HG03135 (cell line): ENCODE measurements around the gene HCRTR1.

Source experiments
- ATAC-seq: cut with Tn5 transposase; IDR thresholded peaks from one replicate; pipeline ENCODE4 v1.9.1; 2021; ENCODE audit warnings: mild to moderate bottlenecking, moderate library complexity; ENCODE audit not compliant: unreplicated experiment

The HCRTR1 gene

DNA sequence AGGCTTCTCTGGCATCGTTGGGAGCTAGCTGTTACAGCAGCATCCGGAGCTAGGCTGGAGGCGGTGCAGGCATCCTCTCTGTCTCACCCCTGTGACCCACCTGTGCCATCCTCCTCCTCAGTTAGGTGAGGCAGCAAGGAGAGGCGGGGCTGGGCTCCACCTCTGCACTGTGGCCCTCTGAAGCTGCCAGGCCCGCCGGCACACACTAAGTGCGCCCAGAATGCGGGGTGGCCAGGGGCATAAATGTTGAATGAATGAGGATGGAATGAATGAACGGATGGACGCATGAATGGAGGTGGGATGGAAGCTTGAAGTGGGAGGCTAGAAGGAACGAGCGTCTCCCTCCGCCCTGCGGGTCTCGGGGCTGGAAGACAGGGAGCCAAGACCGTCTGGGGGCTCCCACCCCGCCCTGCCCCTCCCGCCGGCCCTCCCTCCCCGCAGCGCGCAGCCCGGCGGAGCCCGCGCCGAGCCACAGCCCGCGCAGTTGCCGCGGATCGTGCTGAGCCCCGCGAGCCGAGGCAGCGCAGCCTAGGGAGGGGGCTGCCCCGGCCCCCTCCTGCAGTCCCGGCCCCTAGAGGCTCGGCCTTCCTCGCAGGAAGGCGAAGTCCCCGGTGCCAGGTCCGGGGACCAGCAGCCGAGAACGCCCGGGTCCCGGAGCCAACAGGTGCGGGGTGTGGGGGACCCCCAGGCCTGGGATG is at the start of gene HCRTR1:
Gene HCRTR1 (plus strand): TSS at position 472 of the 698 bp plus-strand sequence. CDS start 1,504 bp downstream, outside the sequence.
- no peak for ATAC-seq

DNA sequence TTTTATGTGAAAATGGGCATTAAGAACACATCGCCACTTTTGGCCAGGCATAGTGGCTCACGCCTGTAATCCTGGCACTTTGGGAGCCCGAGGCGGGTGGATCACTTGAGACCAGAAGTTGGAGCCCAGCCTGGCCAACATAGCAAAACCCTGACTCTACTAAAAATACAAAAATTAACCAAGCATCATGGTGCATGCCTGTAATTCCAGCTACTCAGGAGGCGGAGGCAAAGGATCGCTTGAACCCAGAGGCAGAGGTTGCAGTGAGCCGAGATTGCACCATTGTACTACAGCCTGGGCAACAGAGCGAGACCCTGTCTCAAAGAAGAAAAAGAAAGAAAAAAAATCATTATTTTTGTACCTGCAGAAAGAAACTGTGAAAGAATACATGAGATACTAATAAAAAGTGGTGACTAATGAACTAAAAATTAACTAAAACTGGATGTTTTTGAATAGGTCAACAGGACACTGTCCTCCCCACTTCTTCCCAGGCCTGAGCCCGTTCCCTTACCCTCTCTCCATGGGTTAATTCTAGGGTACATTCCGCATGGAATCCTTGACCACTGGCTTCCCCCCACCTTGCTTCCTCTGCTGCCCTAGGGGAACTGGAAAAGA is 49.4 kb upstream of the HCRTR1 start:
- ATAC-seq: no peak

DNA sequence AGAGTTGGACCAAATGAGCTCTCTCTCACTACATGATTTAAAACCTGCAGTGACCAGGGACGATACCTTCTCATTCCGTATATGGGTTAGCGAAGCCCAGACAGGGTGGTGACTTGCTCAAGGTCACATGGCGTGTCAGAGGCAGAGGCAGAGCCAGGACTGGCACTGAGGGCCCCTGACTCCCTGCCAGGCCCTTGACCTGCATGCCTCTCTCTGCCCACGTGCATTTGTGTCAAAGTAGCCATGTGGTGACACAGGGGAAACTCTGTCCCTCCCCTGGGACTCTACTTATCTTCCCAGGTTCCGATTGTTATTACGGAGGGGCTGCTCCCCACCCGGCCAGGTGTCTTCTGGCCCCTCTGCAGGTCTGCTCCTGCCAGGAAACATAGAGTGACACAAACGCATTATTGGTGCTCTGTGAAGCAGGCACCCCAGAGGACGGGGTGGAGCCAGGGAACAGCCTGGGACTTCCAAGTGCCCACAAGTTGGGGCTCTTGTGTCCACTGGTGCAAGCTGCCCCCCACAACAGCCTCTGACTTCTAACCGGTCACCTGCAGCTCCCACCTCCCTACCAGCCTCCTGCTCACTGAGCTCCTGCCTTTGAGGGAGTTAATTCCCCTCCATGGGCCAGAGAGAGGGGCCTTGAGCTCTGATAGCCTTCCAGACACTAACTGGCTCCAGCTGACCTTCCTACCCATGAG is 48.4 kb upstream of the HCRTR1 start:
- ATAC-seq: no peak

DNA sequence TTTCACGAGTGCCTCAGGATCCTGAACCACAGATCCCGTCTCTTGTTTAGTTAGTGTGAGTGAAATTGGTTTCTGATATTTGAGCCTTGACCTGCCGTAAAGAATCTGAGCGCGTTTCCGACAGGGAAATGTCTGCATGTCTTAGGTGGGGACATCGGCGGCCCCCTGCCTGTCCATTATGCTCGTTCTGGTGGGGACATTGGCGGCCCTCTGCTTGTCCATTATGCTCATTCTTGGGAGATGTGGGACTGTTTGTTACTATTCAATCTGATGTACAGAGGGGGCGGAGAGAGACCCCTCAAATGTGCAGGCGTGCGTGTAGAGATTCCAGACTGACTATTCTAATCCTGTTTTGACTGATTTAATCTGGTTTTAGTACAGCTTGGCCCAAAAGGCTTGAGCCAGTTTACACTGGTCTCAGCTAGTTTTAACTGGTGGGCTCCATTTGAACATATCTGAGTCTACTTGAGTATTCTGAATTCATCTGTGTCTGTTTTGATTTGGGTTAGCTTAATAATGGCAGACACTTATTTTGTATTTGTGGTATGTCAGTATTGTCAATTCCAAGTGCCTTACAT is 47.8 kb upstream of the HCRTR1 start:
- ATAC-seq: no peak

DNA sequence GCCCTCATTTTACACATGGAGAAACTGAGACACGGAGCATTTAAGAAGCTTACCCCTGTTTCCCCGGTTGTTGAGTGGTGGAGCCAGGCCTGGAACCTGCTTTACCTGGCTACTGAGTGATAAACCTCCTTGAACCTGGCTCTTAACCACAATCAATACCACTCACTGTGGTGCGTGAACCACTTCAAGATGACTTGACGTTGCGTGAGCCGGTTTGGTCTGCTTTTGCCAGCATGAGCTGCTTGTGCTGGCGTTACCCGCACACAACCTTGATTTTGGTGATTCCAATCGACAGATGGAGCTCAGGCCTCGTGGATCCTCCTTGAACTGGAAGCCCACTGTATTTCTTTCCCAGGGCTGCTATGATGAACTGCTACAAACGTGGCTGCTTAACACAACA is 47.3 kb upstream of the HCRTR1 start:
- no peak for ATAC-seq

DNA sequence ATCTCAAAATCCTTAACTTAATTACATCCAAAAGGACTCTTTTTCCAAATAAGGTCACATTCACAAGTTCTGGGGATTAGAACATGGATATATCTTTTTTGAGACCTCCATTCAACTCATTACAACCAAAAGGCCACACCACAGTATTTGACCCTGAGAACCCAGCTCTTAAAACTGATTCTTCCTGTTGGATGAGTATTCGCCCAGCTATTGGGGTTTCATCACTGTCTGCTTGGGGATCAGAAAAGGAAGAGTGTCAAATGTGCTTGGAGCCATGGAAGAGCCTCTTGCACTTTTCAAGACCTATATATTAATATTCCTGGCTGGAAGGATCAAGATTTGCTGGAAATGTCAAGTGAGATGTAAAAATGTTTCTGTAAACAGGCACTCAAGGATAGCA is 46.6 kb upstream of the HCRTR1 start:
- no peak for ATAC-seq

DNA sequence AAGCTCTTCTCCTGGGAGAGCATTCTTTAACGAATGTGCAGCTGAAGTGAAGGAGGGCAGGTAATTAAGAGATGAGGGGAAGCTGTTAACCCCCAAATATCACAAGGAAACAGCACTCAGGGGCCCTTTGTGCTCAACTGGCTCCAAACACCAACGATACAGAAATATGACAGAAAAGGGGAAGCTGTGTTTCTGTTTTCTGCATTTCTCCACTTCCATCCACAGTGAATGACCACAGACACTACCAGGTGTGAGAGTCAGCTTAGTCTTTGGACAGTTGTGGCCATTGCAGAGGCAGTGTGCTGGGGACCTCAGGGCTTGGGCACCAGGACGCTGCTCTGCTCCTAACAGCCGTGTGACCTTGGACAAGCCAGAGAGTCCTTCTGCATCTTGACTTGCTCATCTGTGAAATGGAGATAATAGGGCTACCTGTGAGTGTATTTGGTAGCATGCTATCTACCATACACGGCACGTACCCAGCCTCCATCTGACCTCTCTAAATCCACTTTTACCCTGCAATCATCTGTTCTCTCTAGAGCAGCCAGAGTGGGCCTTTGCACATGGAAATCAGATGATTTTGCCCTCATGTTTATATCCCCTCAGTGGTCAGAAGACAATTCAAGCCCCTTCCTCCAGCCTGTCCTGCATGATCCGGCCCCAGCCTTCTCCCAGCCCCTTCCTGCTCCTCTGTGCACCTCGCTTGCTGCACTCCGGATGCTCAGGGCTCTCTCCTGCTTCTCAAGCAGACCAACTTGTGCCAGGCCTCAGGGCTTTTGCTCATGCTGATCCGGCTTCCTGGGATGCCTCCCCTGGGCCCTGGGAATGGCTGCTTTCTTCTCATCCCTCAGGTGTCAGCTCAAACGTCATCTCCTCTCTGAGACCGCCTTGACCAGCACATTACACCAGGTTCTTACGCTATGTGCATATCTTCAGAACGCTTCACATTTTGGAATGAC is 45.9 kb upstream of the HCRTR1 start:
- ATAC-seq: no peak

DNA sequence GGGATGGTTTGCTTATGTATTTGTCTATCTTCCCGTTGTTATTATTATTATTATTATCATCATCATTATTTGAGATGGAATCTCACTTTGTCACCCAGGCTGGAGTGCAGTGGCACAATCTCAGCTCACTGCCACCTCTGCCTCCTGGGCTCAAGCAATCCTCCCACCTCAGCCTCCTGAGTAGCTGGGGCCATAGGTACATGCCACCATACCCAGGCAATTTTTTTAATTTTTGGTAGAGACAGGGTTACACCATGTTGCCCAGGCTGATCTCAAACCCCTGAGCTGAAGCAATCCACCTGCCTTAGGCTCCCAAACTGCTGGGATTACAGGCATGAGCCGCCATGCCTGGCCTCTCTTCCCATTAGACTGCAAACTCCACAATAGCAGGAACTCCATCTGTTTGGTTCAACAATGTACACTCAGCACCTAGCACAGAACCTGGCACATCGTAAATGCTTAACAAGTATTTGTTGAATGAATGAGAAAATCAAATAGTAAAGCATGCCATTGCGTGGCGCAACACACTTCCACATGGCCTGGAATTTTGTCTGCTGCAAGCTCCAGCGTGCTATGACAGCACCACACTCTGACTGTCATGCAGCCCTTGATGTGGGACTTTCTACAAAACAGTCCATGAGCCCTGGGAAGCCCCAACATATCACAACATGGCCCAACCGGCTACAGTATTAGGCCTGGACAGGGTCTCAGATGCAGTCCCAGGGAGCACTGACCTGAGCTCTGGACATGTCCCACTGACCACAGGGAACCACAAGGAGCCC is 45.0 kb upstream of the HCRTR1 start:
- ATAC-seq: no peak

DNA sequence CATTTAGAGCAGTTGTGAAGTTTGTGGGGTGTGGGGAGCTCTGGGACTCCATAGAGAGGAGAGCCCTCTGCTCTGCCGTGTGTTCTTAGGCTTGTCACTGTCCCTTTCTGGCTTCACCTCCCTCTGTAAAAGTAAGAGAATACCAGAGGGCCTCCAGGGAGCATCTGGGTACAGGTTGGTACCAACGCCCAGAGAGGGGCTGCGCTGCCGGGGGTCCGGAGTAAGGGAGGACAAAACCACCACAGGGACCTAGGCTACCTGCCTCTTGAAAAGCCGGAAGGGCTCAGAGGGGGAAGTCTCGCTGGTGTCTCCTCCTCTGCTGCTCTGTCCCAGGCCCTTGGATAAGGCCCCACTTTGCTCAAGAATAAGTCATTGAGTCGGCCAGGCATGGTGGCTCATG is 44.2 kb upstream of the HCRTR1 start:
- ATAC-seq: no peak

DNA sequence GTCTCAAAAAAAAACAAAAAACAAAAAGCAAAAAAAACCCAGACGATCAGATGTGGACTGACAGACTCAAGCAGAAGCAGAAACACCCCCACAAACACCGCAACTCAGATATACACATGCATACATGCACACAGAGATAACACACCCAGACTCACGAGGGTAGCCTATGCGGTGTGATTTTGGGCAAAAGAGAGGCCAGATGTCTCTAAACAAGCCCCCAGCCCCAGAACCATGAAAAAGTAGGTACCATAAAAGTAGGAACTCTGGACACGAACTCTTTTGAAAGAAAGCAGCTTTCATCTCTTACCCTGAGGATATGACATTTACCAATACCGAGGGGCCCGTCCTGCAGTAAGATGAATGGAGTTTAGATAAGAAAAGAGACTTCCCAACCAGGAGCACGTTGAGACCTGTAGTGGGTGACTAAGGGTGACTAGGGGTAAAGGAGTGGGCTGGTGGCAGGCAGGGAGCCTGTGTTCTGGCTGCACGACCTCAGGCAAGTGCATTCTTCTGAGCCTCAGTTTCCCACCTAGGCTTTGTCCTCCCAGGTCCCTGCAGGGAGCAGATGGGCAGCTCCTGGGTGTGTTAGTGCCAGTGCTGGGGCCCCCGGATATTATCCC is 42.6 kb upstream of the HCRTR1 start:
- no peak for ATAC-seq

DNA sequence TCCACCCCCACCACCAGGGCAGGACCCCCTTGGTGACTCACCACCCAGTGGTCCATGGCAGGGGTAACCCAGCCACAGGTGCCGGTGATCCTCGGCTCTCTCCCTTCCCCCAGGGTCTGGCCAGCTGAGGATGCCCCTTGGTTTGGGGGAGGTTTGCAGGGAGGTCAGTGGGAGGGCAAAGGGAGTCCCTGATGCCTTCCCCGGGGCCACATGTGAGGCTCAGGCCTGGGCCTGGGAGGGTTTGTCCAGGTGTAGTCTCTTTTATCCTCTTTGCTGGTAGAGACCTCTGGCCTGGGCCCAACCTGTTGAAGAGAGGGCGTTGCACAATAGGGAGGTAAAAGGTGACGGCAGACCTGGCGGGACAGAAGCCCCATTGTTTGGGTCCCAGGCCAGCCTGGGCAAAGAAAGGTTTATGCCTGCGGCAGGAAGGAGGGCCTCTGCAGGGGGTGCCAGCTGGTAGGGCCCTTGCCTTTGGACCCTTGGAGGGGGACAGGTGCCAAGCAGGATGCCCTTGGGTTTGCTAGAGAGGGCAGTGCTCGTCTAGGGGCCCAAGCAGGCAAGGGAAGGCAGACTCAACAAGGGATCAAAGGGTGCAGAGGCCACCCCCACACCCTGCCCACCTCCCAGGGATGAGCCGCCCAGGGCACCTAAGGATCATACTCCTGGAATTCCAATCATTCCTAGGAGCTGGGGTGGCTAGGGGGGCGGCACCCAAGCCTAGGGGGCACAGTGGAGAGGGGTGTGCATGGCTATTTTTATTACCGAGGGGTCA is 41.9 kb upstream of the HCRTR1 start:
- no peak for ATAC-seq

DNA sequence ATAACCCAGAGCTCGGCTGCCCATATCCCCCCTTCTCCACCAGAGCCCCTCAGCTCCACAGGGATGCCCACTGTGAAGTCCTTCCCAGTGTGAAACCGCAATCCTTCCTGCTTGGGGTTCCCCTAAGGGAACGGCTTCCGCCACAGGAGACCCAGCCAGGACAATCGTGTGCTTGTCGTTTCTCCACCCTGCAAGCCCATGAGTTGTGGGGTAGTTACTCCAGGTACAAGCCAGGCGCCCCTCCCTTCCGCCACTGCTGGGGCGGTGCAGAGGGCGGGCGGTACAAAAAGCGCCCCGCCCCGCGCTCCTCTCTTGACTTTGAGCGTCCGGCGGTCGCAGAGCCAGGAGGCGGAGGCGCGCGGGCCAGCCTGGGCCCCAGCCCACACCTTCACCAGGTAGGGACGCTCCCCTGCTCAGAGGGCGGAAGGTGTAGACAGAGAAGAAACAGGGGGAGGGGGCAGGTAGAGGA is 41.3 kb upstream of the HCRTR1 start, which contains the start of gene TINAGL1:
Gene TINAGL1 (plus strand): TSS at position 315 of the 469 bp plus-strand sequence. CDS start 634 bp downstream, outside the sequence.
- ATAC-seq: no peak

DNA sequence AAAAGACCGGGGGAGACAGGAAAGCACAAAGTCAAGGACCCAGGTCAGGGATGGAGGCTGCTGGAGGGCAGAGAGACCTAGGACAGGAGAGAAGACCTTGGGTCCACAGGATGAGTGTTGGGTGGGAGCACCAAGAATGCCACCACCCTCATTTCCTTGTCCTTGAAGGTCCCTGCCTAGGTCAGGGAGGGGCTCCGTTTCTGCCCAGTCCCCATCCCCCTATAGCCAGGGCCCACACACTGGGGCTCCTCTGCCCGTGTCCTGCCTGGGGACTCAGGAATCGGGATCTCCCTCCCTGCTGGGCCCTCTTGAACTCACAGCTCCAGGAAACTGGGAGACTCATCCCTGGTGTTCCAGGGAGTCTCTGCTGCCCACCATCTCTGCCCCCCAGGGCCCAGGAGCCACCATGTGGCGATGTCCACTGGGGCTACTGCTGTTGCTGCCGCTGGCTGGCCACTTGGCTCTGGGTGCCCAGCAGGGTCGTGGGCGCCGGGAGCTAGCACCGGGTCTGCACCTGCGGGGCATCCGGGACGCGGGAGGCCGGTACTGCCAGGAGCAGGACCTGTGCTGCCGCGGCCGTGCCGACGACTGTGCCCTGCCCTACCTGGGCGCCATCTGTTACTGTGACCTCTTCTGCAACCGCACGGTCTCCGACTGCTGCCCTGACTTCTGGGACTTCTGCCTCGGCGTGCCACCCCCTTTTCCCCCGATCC is 40.6 kb upstream of the HCRTR1 start:
- no peak for ATAC-seq

DNA sequence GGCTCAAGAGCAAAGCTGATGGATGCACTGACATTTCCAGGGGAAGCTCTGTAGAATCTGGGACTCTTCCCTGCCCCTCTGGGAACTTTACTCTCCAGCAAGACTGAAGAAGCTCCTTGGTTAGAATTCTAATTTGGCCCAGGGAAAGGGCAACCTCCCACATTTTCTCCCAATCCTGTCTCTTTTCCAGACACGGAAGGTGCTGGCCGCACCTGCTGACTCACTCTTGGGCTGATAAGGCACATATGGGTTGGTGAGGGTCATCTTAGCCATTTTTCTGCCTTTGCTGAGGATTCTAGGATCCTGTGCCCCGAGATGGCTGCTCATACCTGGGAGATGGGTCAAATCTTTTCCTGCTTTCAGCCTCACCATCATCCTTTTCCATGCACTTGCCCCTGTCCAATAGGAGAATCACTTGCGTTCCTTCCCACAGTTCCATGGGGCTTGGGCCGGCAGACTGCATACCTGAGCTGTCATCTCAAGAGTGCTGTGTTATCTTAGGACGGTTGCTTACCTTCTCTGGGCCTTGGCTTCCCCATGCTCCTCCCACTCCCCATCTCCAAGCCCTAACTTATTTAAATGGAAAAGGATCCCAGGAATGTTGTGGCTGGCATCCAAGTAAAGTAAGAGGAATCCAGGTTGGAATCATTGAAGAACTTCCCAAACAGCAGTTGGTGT is 39.8 kb upstream of the HCRTR1 start:
- ATAC-seq: no peak

DNA sequence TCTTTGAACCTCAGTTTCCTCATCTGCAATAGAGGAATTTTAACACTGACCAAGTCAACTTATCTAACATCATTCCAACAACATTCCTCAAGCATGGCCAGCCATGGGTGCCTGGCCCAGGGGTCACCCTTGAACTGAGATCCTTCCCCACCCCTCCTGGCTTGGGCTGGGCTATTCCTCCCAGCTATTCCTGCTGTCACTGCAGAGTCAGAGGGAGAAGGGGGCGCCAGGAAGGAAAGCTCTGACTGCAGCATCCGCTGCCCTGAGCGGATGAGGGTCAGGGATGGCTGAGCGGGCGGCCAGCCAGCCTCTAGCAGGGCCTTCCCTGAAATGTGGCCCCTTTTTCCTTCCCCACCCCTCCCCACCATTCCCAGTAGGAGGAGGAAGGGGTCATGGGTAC is 38.1 kb upstream of the HCRTR1 start:
- no peak for ATAC-seq

DNA sequence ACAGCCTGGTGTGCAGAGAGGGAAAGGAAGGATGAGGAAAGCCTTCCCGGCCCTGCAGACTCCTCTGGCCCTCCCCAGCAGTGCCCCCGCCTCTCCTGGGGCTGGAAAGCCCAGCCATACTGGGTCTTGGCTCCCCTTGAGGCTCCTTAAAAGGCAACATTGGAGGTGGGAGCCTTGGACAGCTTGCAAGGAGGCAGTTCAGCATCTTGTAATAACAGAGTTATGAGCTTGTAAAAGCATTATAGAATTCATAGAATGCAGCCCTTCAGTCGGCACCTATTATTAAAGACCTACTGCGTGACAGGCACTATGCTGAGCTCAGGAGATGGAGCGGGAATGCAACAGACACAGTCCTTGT is 37.0 kb upstream of the HCRTR1 start:
- no peak for ATAC-seq

DNA sequence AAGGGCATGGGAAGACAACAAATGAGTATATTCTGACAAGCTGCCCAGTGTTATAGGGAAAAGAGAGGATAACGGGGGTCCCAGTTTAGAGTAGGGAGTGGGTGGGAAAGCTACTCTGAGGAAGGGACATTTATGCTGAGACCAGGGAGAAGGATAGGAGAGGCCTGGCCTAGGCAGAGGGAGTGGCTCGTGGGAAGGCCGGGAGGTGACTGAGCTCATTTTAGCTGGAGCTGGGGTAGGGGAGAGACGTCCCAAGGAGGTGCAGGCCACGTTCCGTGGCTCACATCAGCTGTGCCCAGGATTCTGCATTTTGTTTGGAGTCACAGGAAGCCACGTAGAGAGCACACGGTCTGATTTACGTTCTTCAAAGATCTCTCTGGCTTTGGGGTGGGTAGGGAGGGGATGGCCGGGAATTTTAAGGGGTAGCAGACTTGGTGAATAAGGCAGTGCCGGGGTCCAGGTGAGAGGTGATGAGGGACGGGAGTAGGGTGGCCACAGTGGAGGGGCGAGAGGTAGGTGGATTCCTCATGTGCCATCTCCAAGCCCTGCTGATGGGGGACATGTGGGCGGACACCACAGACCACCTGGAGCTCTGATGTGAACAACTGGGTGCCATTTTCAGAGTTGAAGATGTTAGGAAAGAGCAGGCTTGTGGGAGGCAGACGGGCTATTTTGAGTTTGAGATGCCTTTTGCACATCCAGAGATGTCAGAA is 36.4 kb upstream of the HCRTR1 start:
- no peak for ATAC-seq
